GM18498 (cell line): ENCODE data around the gene OR11H7.
"Not testable (repeated sequence)": the region's sequence is repeated elsewhere in the genome, so short reads cannot be mapped to it uniquely, and the experiment has no call there.

Source experiments
- ATAC-seq: cut with Tn5 transposase; IDR thresholded peaks from one replicate; pipeline ENCODE4 v1.9.1; 2021; ENCODE audit warnings: mild to moderate bottlenecking, moderate library complexity; ENCODE audit not compliant: unreplicated experiment

Gene OR11H7

GRCh38 chr14:20277409-20277808 is 48.6 kb downstream of the OR11H7 start:
- ATAC-seq: no peak

GRCh38 chr14:20278414-20278813 is 49.6 kb downstream of the OR11H7 start:
- ATAC-seq: no peak

DNA sequence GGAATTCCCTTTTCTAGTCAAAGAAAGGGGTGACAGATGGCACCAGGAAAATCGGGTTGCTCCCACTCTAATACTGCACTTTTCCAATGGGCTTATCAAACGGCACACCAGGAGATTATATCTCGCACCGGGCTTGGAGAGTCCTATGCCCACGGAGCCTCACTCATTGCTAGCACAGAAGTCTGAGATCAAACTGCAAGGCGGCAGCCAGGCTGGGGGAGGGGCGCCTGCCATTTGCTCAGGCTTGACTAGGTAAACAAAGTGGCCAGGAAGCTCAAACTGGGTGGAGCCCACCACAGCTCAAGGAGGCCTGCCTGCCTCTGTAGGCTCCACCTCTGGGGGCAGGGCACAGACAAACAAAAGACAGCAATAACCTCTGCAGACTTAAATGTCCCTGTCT is 51.5 kb downstream of the OR11H7 start:
- ATAC-seq: not testable (repeated sequence)
